Panc1 (cell line): ENCODE data around the gene CHAC1. TPM values are rescaled to one million over a fixed set of nuclear protein-coding genes. Genes with fewer than 3 reads are reported as not detected.

Source experiments
- ATAC-seq: fragments of 200-7000 bp; cut with Tn5 transposase; 2 replicates; pipeline ENCODE4 v1.9.1; 2020; ENCODE audit warnings: mild to moderate bottlenecking, moderate library complexity
- BruUV-seq: library from RNA; stranded (reverse); fragments of 400-500 nt; replicated peaks from 2 replicates; lab custom pipeline; 2021; lab: Mats Ljungman, UMichigan
- CTCF ChIA-PET: fragments of 300-600 bp; sonication (Branson Sonifier 250); formaldehyde crosslinking; loops from one replicate; lab custom pipeline; 2022; ENCODE audit warnings: antibody characterized with exemption; lab: Charles Lee
- POLR2A ChIA-PET: fragments of 300-600 bp; sonication (Branson Sonifier 250); formaldehyde crosslinking; loops from one replicate; lab custom pipeline; 2022; ENCODE audit warnings: antibody characterized with exemption; lab: Charles Lee
- DNase-seq: peaks from one replicate; pipeline ENCODE4 v3.0.0-alpha.2; 2010; ENCODE audit warnings: low read depth, low spot score
- H3K27ac ChIP-seq: 2 replicates; pipeline ENCODE4 v1.5.1; 2011; ENCODE audit warnings: mild to moderate bottlenecking, low read length, inconsistent platforms
- H3K27me3 ChIP-seq: fragments of 200-500 bp; sonication (Bioruptor generic); 2 replicates; pipeline ENCODE4 v1.6.0; 2014; ENCODE audit warnings: low read length, inconsistent platforms; ENCODE audit not compliant: control insufficient read depth, insufficient read depth
- H3K36me3 ChIP-seq: fragments of 200-500 bp; sonication (Bioruptor generic); 2 replicates; pipeline ENCODE4 v1.5.1; 2014; ENCODE audit warnings: inconsistent platforms, mild to moderate bottlenecking, low read length, moderate library complexity; ENCODE audit not compliant: control insufficient read depth, insufficient read depth
- H3K4me1 ChIP-seq: 2 replicates; pipeline ENCODE4 v1.5.1; 2011; ENCODE audit warnings: inconsistent platforms, mild to moderate bottlenecking, low read length, moderate library complexity; ENCODE audit not compliant: control insufficient read depth, insufficient read depth
- H3K4me3 ChIP-seq, 2 experiments: 2 replicates each; pipeline ENCODE4 v1.5.1; 2011 to 2012; ENCODE audit warnings: low read depth in 2 of 2, low read length in 2 of 2, mild to moderate bottlenecking in 2 of 2, inconsistent platforms in 1 of 2, moderate library complexity in 1 of 2
- H3K9me3 ChIP-seq: fragments of 200-500 bp; sonication (Bioruptor generic); 2 replicates; pipeline ENCODE4 v1.5.1; 2014; ENCODE audit warnings: low read depth, mild to moderate bottlenecking, inconsistent platforms, low read length, moderate library complexity; ENCODE audit not compliant: control insufficient read depth, insufficient read depth
- POLR2AphosphoS5 ChIP-seq: IDR thresholded peaks from 2 replicates; pipeline ENCODE4 v1.6.1; 2012; ENCODE audit warnings: mild to moderate bottlenecking, low read depth, low read length, moderate library complexity
- SIN3A ChIP-seq: IDR thresholded peaks from 2 replicates; pipeline ENCODE4 v1.6.1; 2012; ENCODE audit warnings: low read depth, mild to moderate bottlenecking, low read length, moderate library complexity, borderline replicate concordance; ENCODE audit not compliant: insufficient read depth
- TCF7L2 ChIP-seq: IDR thresholded peaks from 2 replicates; pipeline ENCODE4 v1.6.1; 2011; ENCODE audit warnings: mild to moderate bottlenecking, low read depth, low read length, inconsistent platforms
- in situ Hi-C: cut with HindIII; loops from 2 replicates; pipeline ENCODE4 v1.10.0; 2016; ENCODE audit warnings: low sequenced_read_pairs, low pct_unique_long_range_greater_than_20kb
- intact Hi-C: fragments of 100-400 bp; cut with micrococcal nuclease; formaldehyde crosslinking; loops from one replicate; pipeline ENCODE4 v1.10.0; 2022; ENCODE audit not compliant: unreplicated experiment
- total RNA-seq: library from RNA; stranded (reverse); gene quantifications from one replicate; pipeline ENCODE4 v1.2.1, GENCODE V29; 2021; ENCODE audit not compliant: unreplicated experiment
- TF ChIP-seq, protein P1 (sequence below): fragments of 450-650 bp; IDR thresholded peaks from 2 replicates; pipeline ENCODE4 v1.5.1; 2017; ENCODE audit warnings: mild to moderate bottlenecking
- TF ChIP-seq, protein P2 (sequence below), 2 experiments: IDR thresholded peaks; 2 replicates each; pipeline ENCODE4 v1.6.1; 2011 to 2012; ENCODE audit warnings: low read depth in 2 of 2, control low read depth in 1 of 2, low read length in 1 of 2, mild to moderate bottlenecking in 1 of 2, moderate library complexity in 1 of 2; ENCODE audit not compliant: insufficient read depth in 1 of 2

CHAC1 gene
- total RNA-seq, 1 experiment from 2014 or later = 15.5 TPM

DNA sequence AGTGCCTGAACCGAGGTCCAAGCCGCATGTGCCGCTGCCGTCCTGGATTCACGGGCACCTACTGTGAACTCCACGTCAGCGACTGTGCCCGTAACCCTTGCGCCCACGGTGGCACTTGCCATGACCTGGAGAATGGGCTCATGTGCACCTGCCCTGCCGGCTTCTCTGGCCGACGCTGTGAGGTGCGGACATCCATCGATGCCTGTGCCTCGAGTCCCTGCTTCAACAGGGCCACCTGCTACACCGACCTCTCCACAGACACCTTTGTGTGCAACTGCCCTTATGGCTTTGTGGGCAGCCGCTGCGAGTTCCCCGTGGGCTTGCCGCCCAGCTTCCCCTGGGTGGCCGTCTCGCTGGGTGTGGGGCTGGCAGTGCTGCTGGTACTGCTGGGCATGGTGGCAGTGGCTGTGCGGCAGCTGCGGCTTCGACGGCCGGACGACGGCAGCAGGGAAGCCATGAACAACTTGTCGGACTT lies 17.0 kb upstream of the CHAC1 start:
- intact Hi-C loops (no loop called here), in situ Hi-C loops (no loop called here)
- BruUV-seq = no TSS peak
- Histone ChIP-seq H3K27ac (no peak overlapping the region), H3K27me3 (no peaks in the 10 kb centered on the region), H3K9me3 (no peaks in the 10 kb centered on the region), H3K36me3 (no peaks in the 10 kb centered on the region), H3K4me3 (no peak overlapping the region), H3K4me1 (peaks cover 12% of the 10 kb centered on the region)
- ATAC-seq = no peak
- no peak for TF ChIP-seq TCF7L2
- no peak for TF ChIP-seq SIN3A
- TF ChIP-seq, protein P1, sequence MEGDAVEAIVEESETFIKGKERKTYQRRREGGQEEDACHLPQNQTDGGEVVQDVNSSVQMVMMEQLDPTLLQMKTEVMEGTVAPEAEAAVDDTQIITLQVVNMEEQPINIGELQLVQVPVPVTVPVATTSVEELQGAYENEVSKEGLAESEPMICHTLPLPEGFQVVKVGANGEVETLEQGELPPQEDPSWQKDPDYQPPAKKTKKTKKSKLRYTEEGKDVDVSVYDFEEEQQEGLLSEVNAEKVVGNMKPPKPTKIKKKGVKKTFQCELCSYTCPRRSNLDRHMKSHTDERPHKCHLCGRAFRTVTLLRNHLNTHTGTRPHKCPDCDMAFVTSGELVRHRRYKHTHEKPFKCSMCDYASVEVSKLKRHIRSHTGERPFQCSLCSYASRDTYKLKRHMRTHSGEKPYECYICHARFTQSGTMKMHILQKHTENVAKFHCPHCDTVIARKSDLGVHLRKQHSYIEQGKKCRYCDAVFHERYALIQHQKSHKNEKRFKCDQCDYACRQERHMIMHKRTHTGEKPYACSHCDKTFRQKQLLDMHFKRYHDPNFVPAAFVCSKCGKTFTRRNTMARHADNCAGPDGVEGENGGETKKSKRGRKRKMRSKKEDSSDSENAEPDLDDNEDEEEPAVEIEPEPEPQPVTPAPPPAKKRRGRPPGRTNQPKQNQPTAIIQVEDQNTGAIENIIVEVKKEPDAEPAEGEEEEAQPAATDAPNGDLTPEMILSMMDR = no peak
- no peak for TF ChIP-seq POLR2AphosphoS5
- TF ChIP-seq, protein P2, sequence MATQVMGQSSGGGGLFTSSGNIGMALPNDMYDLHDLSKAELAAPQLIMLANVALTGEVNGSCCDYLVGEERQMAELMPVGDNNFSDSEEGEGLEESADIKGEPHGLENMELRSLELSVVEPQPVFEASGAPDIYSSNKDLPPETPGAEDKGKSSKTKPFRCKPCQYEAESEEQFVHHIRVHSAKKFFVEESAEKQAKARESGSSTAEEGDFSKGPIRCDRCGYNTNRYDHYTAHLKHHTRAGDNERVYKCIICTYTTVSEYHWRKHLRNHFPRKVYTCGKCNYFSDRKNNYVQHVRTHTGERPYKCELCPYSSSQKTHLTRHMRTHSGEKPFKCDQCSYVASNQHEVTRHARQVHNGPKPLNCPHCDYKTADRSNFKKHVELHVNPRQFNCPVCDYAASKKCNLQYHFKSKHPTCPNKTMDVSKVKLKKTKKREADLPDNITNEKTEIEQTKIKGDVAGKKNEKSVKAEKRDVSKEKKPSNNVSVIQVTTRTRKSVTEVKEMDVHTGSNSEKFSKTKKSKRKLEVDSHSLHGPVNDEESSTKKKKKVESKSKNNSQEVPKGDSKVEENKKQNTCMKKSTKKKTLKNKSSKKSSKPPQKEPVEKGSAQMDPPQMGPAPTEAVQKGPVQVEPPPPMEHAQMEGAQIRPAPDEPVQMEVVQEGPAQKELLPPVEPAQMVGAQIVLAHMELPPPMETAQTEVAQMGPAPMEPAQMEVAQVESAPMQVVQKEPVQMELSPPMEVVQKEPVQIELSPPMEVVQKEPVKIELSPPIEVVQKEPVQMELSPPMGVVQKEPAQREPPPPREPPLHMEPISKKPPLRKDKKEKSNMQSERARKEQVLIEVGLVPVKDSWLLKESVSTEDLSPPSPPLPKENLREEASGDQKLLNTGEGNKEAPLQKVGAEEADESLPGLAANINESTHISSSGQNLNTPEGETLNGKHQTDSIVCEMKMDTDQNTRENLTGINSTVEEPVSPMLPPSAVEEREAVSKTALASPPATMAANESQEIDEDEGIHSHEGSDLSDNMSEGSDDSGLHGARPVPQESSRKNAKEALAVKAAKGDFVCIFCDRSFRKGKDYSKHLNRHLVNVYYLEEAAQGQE (IDR thresholded peaks at IDR 0.05; ENCODE audit: insufficient read depth in 1 of 2, low read depth in 2 of 2, low read length in 1 of 2) = no peak
- POLR2A ChIA-PET = interaction anchor here (0.5 kb wide), 1 partner anchor 15 kb away, joined by 15 read pairs; no protein-coding TSS in a partner anchor
- no peak for DNase-seq
- CTCF ChIA-PET = interaction anchor here (0.6 kb wide), 1 partner anchor 30 kb away, joined by 6 read pairs; no protein-coding TSS in a partner anchor

DNA sequence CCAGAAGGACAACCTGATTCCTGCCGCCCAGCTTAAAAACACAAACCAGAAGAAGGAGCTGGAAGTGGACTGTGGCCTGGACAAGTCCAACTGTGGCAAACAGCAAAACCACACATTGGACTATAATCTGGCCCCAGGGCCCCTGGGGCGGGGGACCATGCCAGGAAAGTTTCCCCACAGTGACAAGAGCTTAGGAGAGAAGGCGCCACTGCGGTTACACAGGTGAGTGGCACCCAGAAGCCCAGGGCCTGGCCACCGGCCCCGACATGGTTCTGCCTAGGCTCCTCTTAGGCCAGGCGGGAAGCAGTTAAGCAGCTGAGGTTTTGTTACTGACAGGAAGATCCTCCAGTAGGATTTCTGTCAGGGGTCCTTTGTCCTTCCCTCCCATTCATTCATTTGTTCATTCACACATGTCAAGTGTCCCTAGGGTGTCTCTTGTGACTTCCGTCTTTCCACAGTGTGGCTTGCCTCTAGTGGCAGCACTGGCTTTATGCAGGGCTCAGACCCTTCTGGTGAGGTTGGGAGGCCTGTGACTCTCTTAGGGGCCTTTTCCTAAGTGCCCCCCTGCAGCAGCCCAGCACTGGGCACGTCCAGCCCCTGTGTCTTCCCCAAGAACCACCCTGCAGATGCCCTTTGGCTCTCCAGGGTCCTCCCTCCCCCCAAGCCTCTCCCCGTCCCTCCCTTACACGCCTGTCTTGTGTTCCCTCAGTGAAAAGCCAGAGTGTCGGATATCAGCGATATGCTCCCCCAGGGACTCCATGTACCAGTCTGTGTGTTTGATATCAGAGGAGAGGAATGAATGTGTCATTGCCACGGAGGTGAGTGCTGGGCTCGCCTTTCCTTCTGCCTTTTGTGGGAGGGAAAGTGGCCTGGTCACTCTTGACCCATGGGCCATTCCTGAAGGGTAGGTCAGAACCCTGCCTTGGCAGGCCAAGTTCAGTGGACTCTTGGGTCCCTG lies 16.3 kb upstream of the CHAC1 start:
- TF ChIP-seq POLR2AphosphoS5 (no peak), SIN3A (no peak), TCF7L2 (no peak)
- TF ChIP-seq, protein P1 = no peak
- TF ChIP-seq, protein P2 (IDR thresholded peaks at IDR 0.05; ENCODE audit: insufficient read depth in 1 of 2, low read depth in 2 of 2, low read length in 1 of 2) = no peak
- Histone ChIP-seq H3K27ac (no peak overlapping the region), H3K4me3 (no peak overlapping the region), H3K9me3 (no peaks in the 10 kb centered on the region), H3K27me3 (no peaks in the 10 kb centered on the region), H3K4me1 (peaks cover 14% of the 10 kb centered on the region), H3K36me3 (no peaks in the 10 kb centered on the region)
- intact Hi-C loops (no loop called here), in situ Hi-C loops (no loop called here)
- POLR2A ChIA-PET = interaction anchor here (0.5 kb wide), 1 partner anchor 134 kb away, joined by 4 read pairs; no protein-coding TSS in a partner anchor
- DNase-seq (no peak), ATAC-seq (no peak)
- CTCF ChIA-PET = no interaction called here
- BruUV-seq = no TSS peak
